Tibial artery (tissue), 4 donors: ENCODE data around the gene KAT2B.

Experiments
- DNase-seq, 2 donors: peaks; one replicate each; pipeline ENCODE4 v3.0.0-alpha.2; 2019
- H3K27ac ChIP-seq, 2 donors: fragments of 200-600 bp; sonication (generic) in 1 of 2; 1 replicate in 1 of 2; 2 replicates in 1 of 2; pipeline ENCODE4 v1.5.1; 2018 to 2019; ENCODE audit warnings: mild to moderate bottlenecking in 1 of 2
- H3K27me3 ChIP-seq, 2 donors: fragments of 200-600 bp; sonication (generic) in 1 of 2; one replicate each; pipeline versions ENCODE4 v1.5.1 to v1.6.0; 2016 to 2019
- H3K36me3 ChIP-seq, 3 donors: fragments of 200-600 bp; sonication (generic) in 2 of 3; one replicate each; pipeline ENCODE4 v1.5.1; 2016 to 2019; ENCODE audit warnings: mild to moderate bottlenecking in 2 of 3
- H3K4me1 ChIP-seq, 4 donors: fragments of 200-600 bp; sonication (generic) in 2 of 4; 1 replicate in 3 of 4; 2 replicates in 1 of 4; pipeline ENCODE4 v1.5.1; 2016 to 2019
- H3K4me3 ChIP-seq, 2 donors: fragments of 200-600 bp; sonication (generic) in 1 of 2; 1 replicate in 1 of 2; 2 replicates in 1 of 2; pipeline ENCODE4 v1.5.1; 2018 to 2019; ENCODE audit warnings: mild to moderate bottlenecking in 2 of 2
- H3K9me3 ChIP-seq, 3 donors: fragments of 200-600 bp; sonication (generic) in 1 of 3; one replicate each; pipeline ENCODE4 v1.5.1; 2016 to 2019
- CTCF ChIP-seq, 2 experiments: fragments of 200-600 bp in 1 of 2; fragments of 450-650 bp in 1 of 2; IDR thresholded peaks; one replicate each; pipeline ENCODE4 v1.5.1; 2017 to 2019; ENCODE audit warnings: antibody characterized with exemption in 2 of 2, mild to moderate bottlenecking in 1 of 2, moderate library complexity in 1 of 2
- intact Hi-C: fragments of 100-400 bp; cut with DNase I; formaldehyde crosslinking; loops from one replicate; pipeline ENCODE4 v1.15.0; 2023; ENCODE audit warnings: low total_unique reads

The KAT2B gene

DNA sequence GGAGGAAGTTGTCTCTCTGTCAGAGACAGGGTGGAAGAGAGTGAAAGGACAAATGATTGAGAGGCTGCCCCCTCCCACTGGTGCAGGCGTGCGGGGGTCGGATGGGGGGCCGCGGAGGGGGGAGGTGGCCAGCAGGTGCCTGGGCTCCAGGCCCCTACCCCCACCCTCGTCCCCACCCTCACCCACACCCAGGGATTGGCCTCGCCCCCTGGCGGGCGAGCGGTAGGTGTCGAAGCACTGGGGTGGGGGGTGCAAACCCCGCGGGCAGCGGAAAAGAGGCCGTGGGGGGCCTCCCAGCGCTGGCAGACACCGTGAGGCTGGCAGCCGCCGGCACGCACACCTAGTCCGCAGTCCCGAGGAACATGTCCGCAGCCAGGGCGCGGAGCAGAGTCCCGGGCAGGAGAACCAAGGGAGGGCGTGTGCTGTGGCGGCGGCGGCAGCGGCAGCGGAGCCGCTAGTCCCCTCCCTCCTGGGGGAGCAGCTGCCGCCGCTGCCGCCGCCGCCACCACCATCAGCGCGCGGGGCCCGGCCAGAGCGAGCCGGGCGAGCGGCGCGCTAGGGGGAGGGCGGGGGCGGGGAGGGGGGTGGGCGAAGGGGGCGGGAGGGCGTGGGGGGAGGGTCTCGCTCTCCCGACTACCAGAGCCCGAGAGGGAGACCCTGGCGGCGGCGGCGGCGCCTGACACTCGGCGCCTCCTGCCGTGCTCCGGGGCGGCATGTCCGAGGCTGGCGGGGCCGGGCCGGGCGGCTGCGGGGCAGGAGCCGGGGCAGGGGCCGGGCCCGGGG lies at the start of gene KAT2B:
Gene KAT2B, plus strand, starts transcription at position 682 of the 783 bp plus-strand sequence. Its CDS starts 32 bp downstream, at position 714.
- Histone ChIP-seq H3K27me3 (no peaks in the 10 kb centered on the region), H3K4me1 (peaks cover 4 to 42% (median 27%) of the 10 kb centered on the region in 4 donors), H3K36me3 (no peaks in the 10 kb centered on the region), H3K9me3 (no peaks in the 10 kb centered on the region), H3K27ac (peak within 1 kb of the TSS; percentile 97 to 98), H3K4me3 (peak within 1 kb of the TSS; percentile 72 to 88)
- intact Hi-C loops: loop anchor here (5.0 to 10.0 kb wide), 3 partner anchors 55 to 147 kb away; partner anchors contain the start of genes RAB5A and SGO1
- peak; percentile 76 to 89 for DNase-seq
- peak; percentile 56 to 83 for TF ChIP-seq CTCF (IDR thresholded peaks at IDR 0.05)

DNA sequence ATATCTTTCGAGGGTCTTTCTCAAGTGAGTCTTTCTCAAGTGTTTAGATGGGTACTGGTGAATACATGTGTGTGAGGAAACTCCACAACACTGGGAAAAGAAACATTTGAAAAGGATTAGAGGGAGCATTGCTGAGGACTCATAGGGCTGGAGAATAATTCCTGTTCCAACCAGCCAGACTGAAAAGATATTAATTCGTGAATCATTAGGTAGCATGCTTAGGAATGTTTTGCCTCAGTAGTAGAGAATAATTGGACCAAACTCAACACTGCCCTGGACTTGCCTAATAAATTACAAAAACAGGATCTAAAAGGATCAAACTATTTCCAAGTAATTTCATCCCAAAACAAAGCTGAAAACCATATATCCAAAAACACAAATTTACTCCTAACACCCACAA lies 45.5 kb upstream of the KAT2B start:
- Histone ChIP-seq H3K4me1 (no peaks in the 10 kb centered on the region), H3K27ac (no peak overlapping the region), H3K9me3 (no peaks in the 10 kb centered on the region), H3K4me3 (no peak overlapping the region), H3K36me3 (no peaks in the 10 kb centered on the region), H3K27me3 (no peaks in the 10 kb centered on the region)
- TF ChIP-seq CTCF (IDR thresholded peaks at IDR 0.05): no peak
- DNase-seq: no peak
- intact Hi-C loops: no loop called here

DNA sequence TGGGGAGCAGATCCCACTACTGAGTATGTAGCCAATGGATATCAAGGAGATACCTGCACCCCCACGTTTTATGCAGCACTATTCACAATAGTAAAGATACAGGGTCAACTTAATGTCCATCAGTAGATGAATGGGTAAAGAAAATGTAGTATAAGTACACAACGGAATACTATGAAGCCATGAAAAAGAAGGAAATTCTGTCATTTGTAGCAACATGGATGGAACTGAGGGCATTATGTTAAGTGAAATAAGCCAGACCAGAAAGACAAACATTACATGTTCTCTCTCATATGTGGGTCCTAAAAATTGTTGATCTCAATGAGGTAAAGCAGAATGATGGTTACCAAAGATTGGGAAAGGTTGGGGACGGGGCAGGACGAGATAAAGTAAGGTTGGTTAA lies 42.7 kb upstream of the KAT2B start:
- Histone ChIP-seq H3K9me3 (no peaks in the 10 kb centered on the region), H3K4me3 (no peak overlapping the region), H3K36me3 (no peaks in the 10 kb centered on the region), H3K4me1 (no peaks in the 10 kb centered on the region), H3K27me3 (no peaks in the 10 kb centered on the region), H3K27ac (no peak overlapping the region)
- TF ChIP-seq CTCF (IDR thresholded peaks at IDR 0.05): no peak
- no peak for DNase-seq
- intact Hi-C loops: no loop called here

DNA sequence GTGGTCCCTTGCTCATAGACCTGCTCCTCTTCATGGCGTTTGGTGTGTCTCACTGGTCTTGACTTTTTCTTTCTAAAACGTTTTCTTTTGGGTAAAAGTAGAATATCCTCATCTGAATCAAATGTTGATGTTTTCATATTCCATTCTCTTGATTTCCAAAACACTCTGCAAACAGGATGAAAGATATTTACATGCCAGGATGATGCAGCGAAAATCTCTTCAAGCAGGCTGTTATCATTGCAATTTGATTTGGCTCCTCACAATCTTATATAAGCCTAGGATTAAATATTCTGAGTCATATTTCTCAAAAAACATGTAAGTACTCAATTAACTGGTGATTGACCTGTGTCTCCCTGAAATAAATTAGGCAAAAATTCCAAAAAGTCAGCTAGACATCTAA lies 38.3 kb upstream of the KAT2B start:
- no peaks in the 10 kb centered on the region for H3K27me3 ChIP-seq
- no peak for TF ChIP-seq CTCF (IDR thresholded peaks at IDR 0.05)
- intact Hi-C loops: no loop called here
- H3K4me1 ChIP-seq: no peaks in the 10 kb centered on the region
- no peak overlapping the region for H3K4me3 ChIP-seq
- no peak overlapping the region for H3K27ac ChIP-seq
- no peaks in the 10 kb centered on the region for H3K36me3 ChIP-seq
- no peak for DNase-seq
- no peaks in the 10 kb centered on the region for H3K9me3 ChIP-seq

- H3K9me3 ChIP-seq: no peaks in the 10 kb centered on the region
- TF ChIP-seq CTCF (IDR thresholded peaks at IDR 0.05): no peak
- no peak overlapping the region for H3K4me3 ChIP-seq
- no peaks in the 10 kb centered on the region for H3K36me3 ChIP-seq
- H3K4me1 ChIP-seq: no peaks in the 10 kb centered on the region
- no peak for DNase-seq
- H3K27me3 ChIP-seq: no peaks in the 10 kb centered on the region
- H3K27ac ChIP-seq: no peak overlapping the region
- intact Hi-C loops: no loop called here
Measured at GRCh38 chr3:20007960-20008359, 32.3 kb upstream of the KAT2B start.
